Ascending aorta (tissue), 2 donors: ENCODE results near the gene KIR3DL2. TPM values are rescaled to one million over a fixed set of nuclear protein-coding genes. Genes with fewer than 3 reads are reported as not detected.

ENCODE experiments used
- DNase-seq, 2 donors: peaks; one replicate each; pipeline ENCODE4 v3.0.0-alpha.2; 2019; ENCODE audit warnings: low spot score in 2 of 2
- H3K27ac ChIP-seq, 2 donors: fragments of 200-600 bp; sonication (generic); one replicate each; pipeline ENCODE4 v1.5.1; 2016 to 2017; ENCODE audit warnings: mild to moderate bottlenecking in 1 of 2
- H3K27me3 ChIP-seq: fragments of 200-600 bp; sonication (generic); one replicate; pipeline ENCODE4 v1.5.1; 2017
- H3K36me3 ChIP-seq, 2 donors: fragments of 200-600 bp; sonication (generic); one replicate each; pipeline ENCODE4 v1.5.1; 2016
- H3K4me1 ChIP-seq, 2 donors: fragments of 200-600 bp; sonication (generic); one replicate each; pipeline ENCODE4 v1.5.1; 2016 to 2017; ENCODE audit warnings: mild to moderate bottlenecking in 1 of 2
- H3K4me3 ChIP-seq, 2 donors: fragments of 200-600 bp; sonication (generic); one replicate each; pipeline ENCODE4 v1.5.1; 2016 to 2017; ENCODE audit warnings: mild to moderate bottlenecking in 1 of 2
- H3K9me3 ChIP-seq, 2 donors: fragments of 200-600 bp; sonication (generic); one replicate each; pipeline ENCODE4 v1.5.1; 2016
- CTCF ChIP-seq, 3 experiments: fragments of 200-600 bp in 2 of 3; fragments of 450-650 bp in 1 of 3; sonication (generic) in 2 of 3; IDR thresholded peaks; one replicate each; pipeline ENCODE4 v1.5.1; 2016 to 2019; ENCODE audit warnings: antibody characterized with exemption in 3 of 3, mild to moderate bottlenecking in 1 of 3, moderate library complexity in 1 of 3
- intact Hi-C: fragments of 100-400 bp; cut with DNase I; formaldehyde crosslinking; loops from one replicate; pipeline ENCODE4 v1.15.1; 2023
- total RNA-seq: library from RNA; depleted of rRNA; stranded (reverse); fragments of >200 nt; gene quantifications from one replicate; pipeline ENCODE4 v1.1.0, GENCODE V29; 2016

KIR3DL2 gene
- total RNA-seq, 1 donor from 2014 or later, result not detected

DNA sequence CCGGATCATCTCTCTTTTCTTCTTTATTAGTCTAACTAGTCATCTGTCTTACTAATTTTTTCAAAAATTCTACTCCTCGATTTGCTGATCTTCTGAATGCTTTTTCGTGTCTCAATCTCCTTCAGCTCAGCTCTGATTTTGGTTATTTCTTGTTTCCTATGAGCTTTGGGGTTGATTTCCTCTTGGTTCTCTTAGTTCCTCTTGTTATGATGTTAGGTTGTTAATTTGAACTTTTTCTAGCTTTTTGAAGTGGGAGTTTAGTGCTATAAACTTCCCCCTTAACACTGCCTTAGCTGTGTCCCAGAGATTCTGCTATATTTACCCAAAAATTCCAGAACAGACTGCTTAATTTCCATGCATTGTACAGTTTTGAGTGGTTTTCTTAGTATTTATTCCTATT lies 27.2 kb downstream of the KIR3DL2 start:
- Histone ChIP-seq H3K27me3 (no peaks in the 10 kb centered on the region), H3K9me3 (no peaks in the 10 kb centered on the region), H3K4me3 (no peak overlapping the region), H3K4me1 (no peaks in the 10 kb centered on the region), H3K27ac (no peak overlapping the region), H3K36me3 (no peaks in the 10 kb centered on the region)
- TF ChIP-seq CTCF (IDR thresholded peaks at IDR 0.05), result no peak
- intact Hi-C loops, result no loop called here
- no peak for DNase-seq

DNA sequence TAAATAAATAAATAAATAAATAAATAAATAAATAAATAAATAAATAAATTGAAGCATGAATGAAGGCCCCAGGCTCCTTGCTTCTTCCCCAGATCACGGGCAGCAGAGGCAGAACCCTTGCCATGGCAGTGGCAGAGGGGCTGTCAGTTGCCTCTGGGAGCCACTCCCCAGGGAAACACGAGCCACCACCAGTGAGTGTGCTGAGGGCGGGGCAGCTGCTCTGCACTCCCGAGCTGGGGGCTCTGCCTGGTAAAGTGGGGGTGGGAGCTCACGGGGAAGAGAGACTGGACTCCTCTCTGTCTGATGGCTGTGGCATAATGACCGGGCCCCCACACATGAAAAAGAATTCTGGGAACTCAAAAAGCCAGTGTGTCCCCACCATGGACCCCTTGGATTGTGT lies 31.6 kb downstream of the KIR3DL2 start:
- H3K27ac ChIP-seq, result no peak overlapping the region
- H3K27me3 ChIP-seq, result no peaks in the 10 kb centered on the region
- no peak overlapping the region for H3K4me3 ChIP-seq
- DNase-seq, result no peak
- H3K9me3 ChIP-seq, result no peaks in the 10 kb centered on the region
- no peak for TF ChIP-seq CTCF (IDR thresholded peaks at IDR 0.05)
- no peaks in the 10 kb centered on the region for H3K4me1 ChIP-seq
- no peaks in the 10 kb centered on the region for H3K36me3 ChIP-seq
- intact Hi-C loops, result no loop called here

DNA sequence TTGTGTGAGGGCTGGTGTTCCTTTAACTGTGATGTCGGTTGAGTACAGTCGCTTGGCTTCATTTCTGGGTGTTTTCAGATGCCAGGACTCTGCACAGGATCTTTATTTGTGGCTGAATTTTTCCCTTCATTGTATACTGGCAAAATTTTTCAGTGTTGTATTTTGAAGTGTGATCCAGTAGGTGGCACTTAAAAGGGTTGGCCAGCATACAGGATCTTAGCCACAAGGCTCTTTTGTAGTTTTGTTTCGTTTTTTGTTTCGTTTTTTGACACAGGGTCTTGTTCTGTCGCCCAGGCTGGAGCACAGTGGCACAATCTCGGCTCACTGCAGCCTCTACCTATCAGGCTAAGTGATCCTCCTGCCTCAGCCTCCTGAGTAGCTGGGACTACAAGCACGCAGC lies 32.5 kb downstream of the KIR3DL2 start:
- H3K27ac ChIP-seq, result no peak overlapping the region
- H3K36me3 ChIP-seq, result no peaks in the 10 kb centered on the region
- no peak for DNase-seq
- no peak for TF ChIP-seq CTCF (IDR thresholded peaks at IDR 0.05)
- intact Hi-C loops, result no loop called here
- H3K27me3 ChIP-seq, result no peaks in the 10 kb centered on the region
- H3K4me1 ChIP-seq, result no peaks in the 10 kb centered on the region
- H3K9me3 ChIP-seq, result no peaks in the 10 kb centered on the region
- H3K4me3 ChIP-seq, result no peak overlapping the region

GRCh38 chr19:54883228-54883627 lies 33.0 kb downstream of the KIR3DL2 start:
- Histone ChIP-seq H3K4me3 (no peak overlapping the region), H3K36me3 (no peaks in the 10 kb centered on the region), H3K27ac (no peak overlapping the region), H3K4me1 (no peaks in the 10 kb centered on the region), H3K27me3 (no peaks in the 10 kb centered on the region), H3K9me3 (no peaks in the 10 kb centered on the region)
- intact Hi-C loops, result no loop called here
- TF ChIP-seq CTCF (IDR thresholded peaks at IDR 0.05), result no peak
- DNase-seq, result no peak

DNA sequence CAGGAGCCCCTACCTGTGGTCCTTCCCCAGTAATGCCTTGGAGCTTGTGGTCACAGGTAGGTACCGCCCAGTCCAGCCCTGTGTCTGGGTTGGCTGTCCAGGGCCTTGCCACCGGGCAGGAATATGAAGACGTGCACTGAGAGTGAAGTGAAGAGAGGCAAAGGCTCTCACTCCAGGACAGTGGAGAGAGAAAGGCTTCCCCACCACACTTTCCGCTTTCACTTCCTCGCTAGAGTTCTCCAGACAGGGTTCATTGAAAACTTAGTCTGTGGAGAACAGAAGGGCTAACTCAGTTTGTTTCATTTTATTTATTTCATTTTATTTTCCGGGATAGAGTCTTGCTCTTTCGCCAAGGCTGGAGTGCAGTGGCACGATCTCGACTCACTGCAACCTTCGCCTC lies 38.0 kb downstream of the KIR3DL2 start:
- Histone ChIP-seq H3K27ac (no peak overlapping the region), H3K4me1 (no peaks in the 10 kb centered on the region), H3K36me3 (no peaks in the 10 kb centered on the region), H3K27me3 (no peaks in the 10 kb centered on the region), H3K4me3 (no peak overlapping the region), H3K9me3 (no peaks in the 10 kb centered on the region)
- TF ChIP-seq CTCF (IDR thresholded peaks at IDR 0.05), result no peak
- intact Hi-C loops, result no loop called here
- no peak for DNase-seq

- intact Hi-C loops, result no loop called here
- Histone ChIP-seq H3K36me3 (no peaks in the 10 kb centered on the region), H3K9me3 (no peaks in the 10 kb centered on the region), H3K4me1 (no peaks in the 10 kb centered on the region), H3K4me3 (no peak overlapping the region), H3K27me3 (no peaks in the 10 kb centered on the region), H3K27ac (no peak overlapping the region)
- no peak for DNase-seq
- no peak for TF ChIP-seq CTCF (IDR thresholded peaks at IDR 0.05)
These were observed 39.3 kb downstream of the KIR3DL2 start for GRCh38 chr19:54889566-54889965.
